ENCODE results near the gene TMEM30B. TPM values are rescaled to one million over a fixed set of nuclear protein-coding genes. Genes with fewer than 3 reads are reported as not detected.
A peak's percentile ranks its signal among the peaks of the same experiment; 100 is the strongest.
"Not testable (repeated sequence)": the region's sequence is repeated elsewhere in the genome, so short reads cannot be mapped to it uniquely, and the experiment has no call there.

TMEM30B gene
- total RNA-seq, 4 donors from 2014 or later = 0.83 to 4.4 (median 3.0) TPM

GRCh38 chr14:61319086-61319485, 37.9 kb upstream of the TMEM30B start:
- WGBS = 96% methylated on average over 3 of the region's 3 CpGs
- Histone ChIP-seq H3K27ac (replicated peaks in 1 of 4) (no peak overlapping the region), H3K9me3 (no peaks in the 10 kb centered on the region), H3K36me3 (no peaks in the 10 kb centered on the region), H3K4me3 (no peak overlapping the region), H3K4me1 (peaks cover 0 to 23% (median 17%) of the 10 kb centered on the region in 4 donors), H3K27me3 (peaks cover 0 to 49% (median 10%) of the 10 kb centered on the region in 4 donors)
- TF ChIP-seq CTCF (IDR thresholded peaks at IDR 0.05) = no peak
- TF ChIP-seq POLR2A (IDR thresholded peaks at IDR 0.05; ENCODE audit: low read depth) = no peak
- DNase-seq (ENCODE audit: extremely low spot score) = no peak
- intact Hi-C loops (cut with DNase I) = no loop called here

DNA sequence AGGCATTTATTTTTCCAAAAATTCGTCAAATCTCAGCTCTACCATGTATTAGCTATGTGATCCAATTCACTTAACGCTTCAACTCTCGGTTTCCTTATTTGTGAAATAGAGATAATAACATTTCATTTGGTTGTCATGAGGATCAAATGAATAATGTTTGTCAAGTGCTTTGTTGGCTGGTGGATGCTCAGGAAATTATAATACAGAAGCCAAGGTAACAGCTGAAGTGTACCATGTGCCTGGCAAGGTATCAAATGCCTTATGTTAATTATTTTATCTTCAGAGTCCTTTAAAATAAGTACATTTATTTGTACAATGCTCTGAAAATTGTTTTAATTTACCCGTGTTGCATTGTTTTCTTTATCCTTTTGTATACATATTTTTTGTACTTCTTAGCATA, 34.2 kb upstream of the TMEM30B start:
- Histone ChIP-seq H3K36me3 (no peaks in the 10 kb centered on the region), H3K4me1 (no peaks in the 10 kb centered on the region), H3K9me3 (peaks cover 0 to 5% (median 0%) of the 10 kb centered on the region in 4 donors), H3K4me3 (no peak overlapping the region), H3K27me3 (peaks cover 0 to 15% (median 0%) of the 10 kb centered on the region in 4 donors), H3K27ac (replicated peaks in 1 of 4) (no peak overlapping the region)
- intact Hi-C loops (cut with DNase I) = no loop called here
- 76% methylated on average over 4 of the region's 4 CpGs for WGBS
- DNase-seq (ENCODE audit: extremely low spot score) = no peak
- TF ChIP-seq POLR2AphosphoS5 (IDR thresholded peaks at IDR 0.05) (no peak), POLR2A (IDR thresholded peaks at IDR 0.05; ENCODE audit: low read depth) (no peak), EP300 (IDR thresholded peaks at IDR 0.05) (no peak), CTCF (IDR thresholded peaks at IDR 0.05) (no peak)

DNA sequence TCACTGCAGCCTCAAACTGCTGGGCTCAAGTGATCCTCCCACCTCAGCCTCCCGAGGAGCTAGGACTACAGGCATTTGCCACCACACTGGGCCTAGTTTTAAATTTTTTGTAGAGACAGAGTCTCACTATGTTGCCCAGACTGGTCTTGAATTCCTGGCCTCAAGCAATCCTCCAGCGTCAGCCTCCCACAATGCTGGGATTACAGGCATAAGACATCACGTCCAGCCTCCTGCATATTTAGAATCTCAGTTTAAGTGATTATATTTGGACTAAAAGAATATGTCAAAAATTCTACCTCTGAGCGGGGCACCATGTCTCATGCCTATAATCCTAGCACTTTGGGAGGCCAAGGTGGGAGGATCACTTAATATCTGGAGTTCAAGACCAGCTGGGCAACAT, 27.6 kb upstream of the TMEM30B start:
- H3K27ac ChIP-seq (replicated peaks in 1 of 4) = peak overlapping the region in 2 of 4 donors; percentile 18 to 44
- 92% methylated on average over 4 of the region's 4 CpGs for WGBS

DNA sequence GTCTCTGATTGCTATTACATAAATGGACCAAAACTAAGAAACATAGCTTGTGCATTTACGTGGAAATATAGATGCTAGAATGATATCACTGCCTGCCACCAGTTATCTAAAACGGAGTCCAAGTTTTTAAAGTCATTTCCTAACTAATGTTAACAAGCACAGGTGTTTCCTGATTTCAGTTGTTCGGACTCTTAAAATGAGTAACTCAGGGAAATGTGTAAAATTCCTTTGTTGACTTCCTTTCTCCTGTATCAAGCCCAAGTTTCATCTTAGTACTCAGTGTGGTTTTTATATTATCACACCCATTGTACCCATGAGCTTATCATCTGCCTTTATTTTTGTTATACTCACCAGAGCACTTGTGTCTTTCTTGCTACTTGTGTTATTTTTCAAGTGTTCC, 27.1 kb upstream of the TMEM30B start:
- no peaks in the 10 kb centered on the region for H3K36me3 ChIP-seq
- peak overlapping the region in 1 of 4 donors; percentile 44 for H3K27ac ChIP-seq (replicated peaks in 1 of 4)
- H3K27me3 ChIP-seq = no peaks in the 10 kb centered on the region
- no peak for DNase-seq (ENCODE audit: extremely low spot score)
- no peak for TF ChIP-seq POLR2A (IDR thresholded peaks at IDR 0.05; ENCODE audit: low read depth)
- peak in 1 of 2 donors; percentile 25 for TF ChIP-seq POLR2AphosphoS5 (IDR thresholded peaks at IDR 0.05)
- no peak overlapping the region for H3K4me3 ChIP-seq
- intact Hi-C loops (cut with DNase I) = no loop called here
- peaks cover 0 to 6% (median 2%) of the 10 kb centered on the region in 4 donors for H3K9me3 ChIP-seq
- peaks cover 0 to 5% (median 0%) of the 10 kb centered on the region in 4 donors for H3K4me1 ChIP-seq
- 36% methylated on average over 3 of the region's 3 CpGs for WGBS

More for the DNA sequence above, 27.6 kb upstream of the TMEM30B start:
- H3K27me3 ChIP-seq; intact Hi-C loops (cut with DNase I); DNase-seq (ENCODE audit: extremely low spot score); H3K4me3 ChIP-seq; H3K9me3 ChIP-seq; H3K36me3 ChIP-seq; H3K4me1 ChIP-seq: not testable (repeated sequence)

GRCh38 chr14:61304688-61305087, 23.6 kb upstream of the TMEM30B start:
- H3K4me1 ChIP-seq = peaks cover 0 to 5% (median 0%) of the 10 kb centered on the region in 4 donors
- H3K27ac ChIP-seq (replicated peaks in 1 of 4) = no peak overlapping the region
- no peak overlapping the region for H3K4me3 ChIP-seq
- peaks cover 0 to 6% (median 0%) of the 10 kb centered on the region in 4 donors for H3K9me3 ChIP-seq
- H3K27me3 ChIP-seq = no peaks in the 10 kb centered on the region
- no peaks in the 10 kb centered on the region for H3K36me3 ChIP-seq
- TF ChIP-seq POLR2A (IDR thresholded peaks at IDR 0.05; ENCODE audit: low read depth) (no peak), POLR2AphosphoS5 (IDR thresholded peaks at IDR 0.05) (no peak)
- intact Hi-C loops (cut with DNase I) = no loop called here
- WGBS = 91% methylated on average over 2 of the region's 2 CpGs
- no peak for DNase-seq (ENCODE audit: extremely low spot score)

- TF ChIP-seq CTCF (IDR thresholded peaks at IDR 0.05) (no peak), POLR2A (IDR thresholded peaks at IDR 0.05; ENCODE audit: low read depth) (no peak), EP300 (IDR thresholded peaks at IDR 0.05) (no peak), POLR2AphosphoS5 (IDR thresholded peaks at IDR 0.05) (no peak)
- Histone ChIP-seq H3K36me3 (no peaks in the 10 kb centered on the region), H3K27ac (replicated peaks in 1 of 4) (no peak overlapping the region), H3K4me3 (no peak overlapping the region), H3K4me1 (peaks cover 0 to 4% (median 0%) of the 10 kb centered on the region in 4 donors), H3K9me3 (peaks cover 0 to 6% (median 0%) of the 10 kb centered on the region in 4 donors), H3K27me3 (no peaks in the 10 kb centered on the region)
- 82% methylated on average over 7 of the region's 7 CpGs for WGBS
- intact Hi-C loops (cut with DNase I) = no loop called here
- peak; percentile 47 for DNase-seq (ENCODE audit: extremely low spot score)
Observed at GRCh38 chr14:61300754-61301153, 19.6 kb upstream of the TMEM30B start.
